OCI-M2 (cell line): ENCODE results near the gene ENOX1.

Experiments used
- DNase-seq: peaks from one replicate; lab custom pipeline; 2025; ENCODE audit not compliant: unreplicated experiment; lab: John Stamatoyannopoulos, UW

Gene ENOX1

DNA sequence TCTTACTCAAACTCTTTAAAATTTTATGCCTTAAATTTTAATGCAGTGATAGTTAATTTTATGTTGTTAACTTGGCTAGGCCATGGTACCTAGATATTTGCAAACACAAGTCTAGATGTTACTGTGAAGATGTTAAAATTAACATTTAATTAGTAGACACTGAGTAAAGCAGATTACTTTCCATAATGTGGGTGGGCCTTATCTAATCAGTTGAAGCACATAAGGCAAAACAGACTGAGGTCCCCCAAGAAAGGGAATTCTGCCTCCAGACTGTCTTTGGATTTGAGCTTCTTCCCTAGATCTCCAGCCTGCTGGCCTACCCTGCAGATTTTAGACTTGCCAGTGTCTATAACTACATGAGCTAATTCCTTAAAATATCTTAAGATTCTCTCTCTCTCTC lies 294.0 kb downstream of the ENOX1 start:
- no peak for DNase-seq

DNA sequence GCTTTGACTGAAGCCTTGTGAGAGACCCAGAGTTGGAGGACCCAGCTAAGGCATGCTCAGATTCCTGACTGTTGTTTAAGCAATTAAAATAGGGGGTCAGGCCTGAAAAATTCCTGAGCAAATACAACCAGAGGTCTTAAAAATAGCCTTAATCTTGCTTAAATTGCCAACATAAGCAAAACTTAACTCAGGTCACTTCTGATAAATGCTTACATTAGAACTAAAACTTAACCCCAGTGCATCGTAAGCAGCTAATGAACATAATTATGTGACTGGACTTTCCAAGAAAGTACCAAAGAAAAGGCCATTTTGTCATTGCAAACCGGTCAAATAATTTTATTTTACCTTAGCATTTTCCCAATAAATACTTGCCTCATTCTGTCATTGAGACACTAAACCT lies 294.5 kb downstream of the ENOX1 start:
- DNase-seq, result no peak

DNA sequence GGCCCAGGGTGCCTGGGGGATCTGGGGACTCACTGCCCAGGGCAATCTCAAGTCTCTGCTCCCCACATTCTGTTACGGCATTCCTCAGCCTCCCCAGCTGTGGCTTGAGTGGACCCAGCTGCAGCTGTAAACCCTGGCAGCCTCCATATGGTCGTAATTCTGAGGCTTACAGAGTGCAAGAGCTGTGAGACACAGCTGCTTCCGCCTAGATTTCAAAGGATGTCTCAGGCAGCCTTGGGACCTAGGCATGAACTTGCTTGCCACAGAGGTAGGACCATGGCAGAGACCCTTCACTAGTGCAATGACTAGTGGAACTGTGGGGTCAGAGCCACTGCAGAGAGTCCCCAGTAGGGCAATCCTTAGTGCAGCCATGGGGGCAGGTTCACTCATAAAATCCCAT lies 297.5 kb downstream of the ENOX1 start:
- DNase-seq, result no peak

DNA sequence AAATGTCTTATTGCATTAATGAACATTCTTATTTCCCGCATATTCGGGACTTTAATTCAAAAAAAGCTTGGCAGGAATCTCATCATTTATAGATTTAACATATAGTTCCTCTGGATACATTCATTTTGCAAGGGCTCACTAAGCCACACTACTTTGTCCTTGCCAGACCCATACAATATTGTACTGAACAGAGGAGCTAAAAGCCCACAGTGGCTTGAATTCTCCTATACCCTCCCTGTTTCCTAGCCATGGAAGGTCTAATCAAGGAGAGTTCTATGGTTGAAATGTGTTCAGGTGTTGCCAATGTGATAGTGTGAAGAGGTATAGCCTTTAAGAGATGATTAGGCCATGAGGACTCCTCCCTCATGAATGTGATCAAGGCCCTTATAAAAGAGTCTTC lies 298.9 kb downstream of the ENOX1 start:
- no peak for DNase-seq

DNA sequence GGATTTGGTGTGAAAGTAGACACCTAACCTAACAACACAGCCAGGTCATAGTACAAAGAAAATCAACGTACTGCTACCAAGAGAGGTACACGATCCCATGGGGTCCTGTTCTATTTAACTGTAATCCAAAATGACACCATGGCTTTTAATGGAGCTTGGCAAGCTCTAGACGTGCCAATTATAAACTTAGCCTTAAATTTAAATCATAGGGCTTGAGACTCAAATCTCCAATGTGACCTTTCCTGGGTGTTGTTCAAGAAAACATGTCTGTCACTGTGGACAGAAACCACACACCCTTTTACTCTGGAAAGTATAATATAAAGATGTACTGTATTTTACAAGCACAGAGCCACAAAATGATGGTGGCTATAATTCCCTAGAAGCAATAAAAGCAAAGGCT lies 299.3 kb downstream of the ENOX1 start:
- no peak for DNase-seq

DNA sequence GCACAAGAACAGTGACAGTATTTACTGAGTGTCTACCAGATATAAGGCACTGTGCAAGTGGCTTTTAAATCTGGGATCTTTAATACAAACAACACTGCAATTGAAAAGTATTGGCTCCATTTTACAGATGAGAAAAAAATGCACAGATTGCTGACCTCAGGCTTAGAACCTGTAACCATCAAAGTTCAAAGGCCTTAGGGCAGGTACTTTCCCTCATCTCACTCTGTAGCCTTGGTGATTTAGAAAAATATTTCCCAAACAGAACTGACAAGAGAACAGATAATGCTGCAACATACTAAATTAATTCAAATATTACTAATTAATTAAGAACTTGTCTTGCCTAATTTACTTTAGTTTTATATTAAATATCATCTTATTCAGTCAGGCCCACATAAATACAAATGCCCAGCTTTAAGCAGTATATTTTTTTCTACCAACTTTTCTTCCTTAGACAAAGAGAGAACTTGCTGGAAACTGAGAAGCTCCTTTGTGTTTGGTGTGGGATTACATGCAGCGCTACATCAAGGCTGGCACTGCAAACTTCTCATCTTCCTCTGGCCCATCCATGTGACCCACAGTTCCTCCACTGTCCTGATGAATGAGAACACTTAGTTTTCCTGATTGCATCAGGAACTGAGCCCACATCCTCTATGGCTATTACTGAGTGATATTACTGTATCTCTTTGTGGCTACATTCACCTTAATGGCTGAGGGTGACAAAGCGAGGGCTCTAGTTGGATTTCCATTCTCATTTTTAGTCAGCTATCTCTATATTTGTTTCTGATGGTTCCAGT lies 302.1 kb downstream of the ENOX1 start:
- no peak for DNase-seq

DNA sequence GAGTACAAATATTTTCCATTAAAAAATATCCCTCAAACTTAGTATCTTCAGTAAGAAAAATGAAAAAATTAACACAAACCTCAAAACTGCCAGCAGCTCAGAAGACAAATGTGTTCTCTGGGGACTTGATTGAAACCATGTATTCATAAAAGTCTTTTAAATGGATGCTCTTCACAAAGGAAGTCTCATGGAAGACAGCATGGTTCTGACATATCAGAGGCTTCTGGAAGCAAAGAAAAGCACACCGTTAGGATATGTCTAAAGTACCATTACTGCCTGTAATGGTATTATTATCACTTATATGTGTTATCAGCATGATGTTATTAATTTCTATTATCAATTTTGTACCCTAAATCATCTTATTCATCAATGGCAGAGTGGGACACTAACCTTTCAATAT lies 302.8 kb downstream of the ENOX1 start:
- no peak for DNase-seq

DNA sequence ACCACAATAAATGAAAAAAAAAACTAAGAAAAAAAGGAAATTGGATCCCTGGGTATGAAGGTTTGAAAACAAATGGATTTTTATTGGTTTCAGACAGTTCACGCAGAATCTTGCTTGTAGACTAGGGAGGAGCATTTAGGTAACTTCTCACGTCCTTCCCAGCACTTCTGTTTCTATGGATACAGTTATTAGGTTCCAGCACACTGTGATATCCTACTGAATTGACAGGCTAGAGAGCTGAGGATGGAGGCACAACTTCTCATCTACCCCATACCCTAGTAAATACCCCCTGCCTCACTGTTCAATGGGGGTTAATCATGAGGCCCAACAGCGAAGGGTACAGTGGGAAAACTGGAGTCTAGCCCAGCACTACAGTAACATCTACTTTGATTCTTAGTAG lies 304.1 kb downstream of the ENOX1 start:
- DNase-seq, result no peak

DNA sequence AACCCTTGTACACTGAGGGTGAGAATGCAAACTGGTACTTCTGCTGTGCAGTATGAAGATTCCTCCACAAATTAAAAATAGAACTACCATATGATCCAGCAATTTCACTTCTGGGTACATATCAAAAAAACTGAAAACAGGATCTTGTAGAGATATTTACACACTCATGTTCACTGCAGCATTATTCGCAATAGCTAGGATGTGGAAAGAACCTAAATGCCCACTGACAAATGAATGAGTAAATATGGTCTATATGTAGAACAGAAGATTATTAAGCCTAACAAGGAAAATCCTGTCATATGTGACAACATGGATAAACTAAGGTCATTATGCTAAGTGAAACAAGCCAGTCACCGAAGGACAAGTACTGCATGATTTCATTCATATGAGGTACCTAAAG lies 304.7 kb downstream of the ENOX1 start:
- no peak for DNase-seq

DNA sequence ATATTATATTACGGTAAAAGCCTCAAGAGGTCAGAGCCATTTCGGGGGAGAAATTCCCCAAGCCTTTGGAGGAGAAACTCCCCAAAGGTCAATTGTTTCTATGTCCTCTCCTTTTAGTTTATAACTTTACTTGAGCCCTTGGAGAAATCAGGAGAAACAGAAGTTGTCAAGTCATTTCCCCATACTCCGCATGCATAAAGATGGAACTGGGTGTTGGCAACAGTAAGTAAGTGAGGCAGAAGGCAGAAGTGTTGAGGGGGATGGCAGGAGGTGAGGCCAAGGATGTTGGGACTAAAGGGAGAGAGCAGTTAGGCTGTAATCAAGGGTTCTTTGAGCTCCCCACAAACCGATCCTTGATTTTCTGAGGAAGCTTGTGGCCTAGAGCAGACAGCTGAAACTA lies 307.9 kb downstream of the ENOX1 start:
- no peak for DNase-seq

DNA sequence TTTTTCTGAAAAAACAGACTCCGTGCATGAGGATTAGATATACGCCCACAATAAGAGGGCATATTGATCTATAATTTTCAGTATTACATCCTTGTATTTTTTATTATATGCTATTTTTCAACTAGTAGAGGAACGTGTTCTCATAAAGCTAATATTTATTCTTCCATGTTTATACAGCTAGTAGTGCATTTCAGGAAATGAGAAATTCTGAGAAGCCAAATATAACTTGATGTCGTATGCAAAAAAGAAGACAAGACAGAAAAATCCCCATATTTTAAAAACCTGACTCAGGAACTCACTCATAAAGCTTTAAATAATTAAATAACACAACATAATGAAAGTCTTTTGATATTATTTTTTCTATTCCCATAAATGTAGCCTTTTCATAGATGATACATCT lies 308.6 kb downstream of the ENOX1 start:
- DNase-seq, result no peak

DNA sequence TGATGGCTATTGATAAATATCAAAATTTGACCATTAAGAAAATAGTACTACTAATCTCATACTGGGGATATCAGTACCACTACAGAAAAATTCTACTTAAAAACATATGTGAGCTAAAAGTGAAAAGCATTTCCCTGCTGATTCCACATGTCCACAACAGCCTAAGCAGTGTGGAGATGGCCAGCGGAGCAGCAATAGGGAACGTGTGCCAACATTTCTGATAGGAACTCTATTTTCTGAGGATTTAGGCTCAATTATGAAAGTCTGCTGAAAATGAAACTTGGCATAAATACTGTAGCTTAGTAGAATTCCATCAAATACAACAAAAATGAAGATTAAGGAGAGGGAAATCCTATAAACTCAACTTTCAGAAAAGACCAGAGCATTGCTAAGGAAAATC lies 311.6 kb downstream of the ENOX1 start:
- no peak for DNase-seq

DNA sequence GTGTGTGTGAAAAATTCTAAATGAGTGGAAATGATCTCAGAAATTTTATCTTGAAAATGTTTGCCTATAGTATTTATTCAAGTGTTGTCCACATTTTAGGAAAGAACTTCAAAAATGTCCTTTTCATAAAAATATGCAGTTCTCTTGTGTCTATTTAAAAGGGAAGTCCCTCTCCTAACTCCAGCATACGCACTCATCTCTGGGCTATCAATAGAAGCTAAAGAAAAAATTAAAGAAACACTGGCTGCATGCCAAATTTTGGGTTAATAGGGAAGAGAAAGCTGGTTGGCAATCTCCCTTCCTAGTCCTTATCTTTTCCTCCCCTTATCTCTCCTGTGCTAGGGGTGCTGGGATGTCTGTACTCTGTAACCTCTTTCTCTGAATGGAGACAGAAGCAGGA lies 313.3 kb downstream of the ENOX1 start:
- DNase-seq, result no peak

DNA sequence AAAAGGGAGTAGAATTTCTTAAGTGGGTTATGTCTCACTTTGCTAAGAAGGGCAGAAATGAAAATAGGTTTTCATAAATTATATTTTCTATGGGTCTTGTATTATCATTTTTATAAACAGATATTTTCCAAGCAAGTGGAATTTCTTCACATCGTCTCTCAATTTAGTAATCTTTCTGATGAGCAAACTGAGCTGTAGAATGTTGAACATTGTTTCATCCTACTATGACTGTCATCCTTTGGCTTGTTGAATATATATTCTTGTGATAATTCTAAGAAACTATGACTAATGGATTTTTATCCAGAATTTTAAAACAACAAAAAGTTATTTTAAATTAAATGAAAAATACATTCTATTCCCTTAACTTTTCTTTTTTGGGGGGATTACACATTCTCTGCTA lies 313.8 kb downstream of the ENOX1 start:
- DNase-seq, result no peak

DNA sequence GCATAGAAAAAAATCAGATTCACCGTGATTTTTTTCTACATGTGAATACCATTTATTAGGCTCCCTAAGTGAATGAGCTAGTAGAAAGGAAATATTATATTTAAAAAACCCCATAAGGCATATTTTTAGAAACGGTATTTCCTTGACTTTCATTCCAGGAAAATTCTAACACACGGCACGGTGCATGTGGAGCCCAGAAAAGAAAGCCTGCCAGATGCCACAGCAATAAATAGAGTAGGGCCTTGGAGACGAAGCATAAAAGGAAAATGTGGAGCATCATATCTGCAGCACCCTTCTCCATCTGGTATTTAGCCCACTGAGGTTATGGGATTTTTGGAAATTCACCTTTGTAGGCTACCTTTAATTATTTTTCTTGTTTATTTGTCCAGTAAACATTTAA lies 314.4 kb downstream of the ENOX1 start:
- DNase-seq, result no peak

DNA sequence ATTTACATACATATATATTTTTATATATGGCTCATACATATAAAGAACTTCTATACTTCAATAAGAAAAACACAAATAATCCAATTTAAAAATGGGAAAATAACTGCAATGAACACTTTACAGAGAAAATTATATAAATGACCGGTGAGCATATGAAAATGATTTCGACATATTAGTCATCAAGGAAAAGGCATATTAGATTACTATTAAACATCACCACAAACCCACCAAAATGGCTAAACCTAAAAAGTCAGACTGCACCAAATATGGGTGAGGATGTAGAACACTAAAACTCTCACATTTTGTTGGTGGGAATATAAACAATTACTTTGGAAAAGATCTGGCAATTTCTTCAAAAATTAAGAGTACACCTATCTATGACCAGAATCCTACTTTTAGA lies 316.2 kb downstream of the ENOX1 start:
- no peak for DNase-seq

DNA sequence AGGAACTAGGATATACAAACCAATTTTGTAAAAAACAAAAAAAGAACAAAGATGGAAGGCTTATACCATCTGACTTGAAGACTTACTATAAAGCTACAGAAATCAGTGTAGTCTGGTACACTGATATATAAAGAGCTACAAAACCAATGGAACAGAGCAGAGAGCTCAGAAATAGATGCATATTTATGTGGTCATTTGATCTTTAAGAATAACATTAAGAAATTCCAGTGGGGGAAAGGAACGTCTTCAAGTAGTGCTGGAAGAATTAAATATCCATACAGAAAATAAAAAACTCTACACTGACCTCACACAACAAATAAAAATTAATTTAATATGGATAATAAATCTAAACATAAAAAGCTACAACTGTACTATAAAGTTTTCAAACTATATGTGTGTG lies 317.0 kb downstream of the ENOX1 start:
- no peak for DNase-seq

DNA sequence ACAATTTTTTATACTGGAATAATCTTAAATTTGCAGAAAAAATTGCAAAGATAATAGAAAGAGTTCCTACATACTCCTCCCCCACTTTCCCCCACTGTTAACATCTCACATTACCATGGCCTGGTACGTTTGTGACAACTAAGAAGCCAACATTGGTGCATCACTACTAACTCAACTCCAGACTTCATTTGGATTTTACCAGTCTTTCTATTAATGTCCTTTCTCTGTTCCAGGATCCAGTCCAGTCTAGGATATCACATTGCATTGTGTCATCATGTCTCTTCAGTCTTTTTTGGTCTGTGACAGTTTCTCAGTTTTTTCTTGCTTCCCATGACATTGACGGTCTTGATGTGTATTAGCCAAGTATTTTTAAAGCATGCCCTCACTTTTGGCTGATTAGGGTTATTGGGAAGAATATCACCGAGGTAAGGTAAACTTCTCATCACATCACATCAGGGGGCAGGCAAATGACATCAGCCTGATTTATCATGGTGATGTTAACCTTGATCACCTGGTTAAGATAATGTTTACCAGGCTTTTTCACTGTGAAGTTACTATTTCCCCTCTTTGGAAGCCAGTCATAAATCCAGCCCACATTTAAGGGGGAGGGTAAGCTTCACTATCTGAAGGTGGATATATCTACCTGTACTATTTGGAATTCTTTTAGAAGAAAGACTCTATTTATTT lies 322.1 kb downstream of the ENOX1 start:
- no peak for DNase-seq

DNA sequence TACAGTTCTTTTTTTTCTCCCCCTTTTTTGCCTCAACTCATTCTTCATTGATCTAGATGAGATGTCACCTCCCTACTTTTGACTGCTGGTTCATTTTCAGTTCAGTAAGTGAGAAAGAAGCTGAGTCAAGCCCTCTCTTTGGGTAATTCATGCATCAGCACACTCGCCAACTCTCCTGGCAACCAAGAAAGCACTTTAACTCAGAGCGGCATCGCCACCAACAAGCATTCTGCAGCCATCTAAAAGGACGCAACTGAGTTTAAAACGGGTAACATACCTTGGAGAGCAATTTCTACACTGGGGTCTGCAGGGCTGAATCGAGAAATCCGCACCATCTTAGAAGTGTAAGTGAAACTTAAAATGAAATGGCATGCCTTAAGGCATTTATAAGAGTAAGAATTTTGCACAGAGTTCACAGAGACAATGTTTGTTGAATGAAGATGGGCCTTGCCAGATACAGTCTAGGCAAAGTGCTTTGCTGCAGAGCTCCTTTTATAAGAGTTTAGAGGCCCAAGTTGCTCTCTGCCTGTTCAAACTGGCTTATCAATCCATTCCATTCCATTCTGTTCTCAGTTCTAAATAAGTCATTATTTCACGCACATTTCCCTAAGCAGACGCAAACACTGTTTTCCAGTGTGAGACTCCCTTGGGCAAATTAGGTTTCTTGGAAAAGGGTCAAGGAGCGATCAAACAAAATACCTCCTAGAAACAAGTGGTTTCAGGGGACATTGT lies 338.0 kb downstream of the ENOX1 start:
- no peak for DNase-seq

DNA sequence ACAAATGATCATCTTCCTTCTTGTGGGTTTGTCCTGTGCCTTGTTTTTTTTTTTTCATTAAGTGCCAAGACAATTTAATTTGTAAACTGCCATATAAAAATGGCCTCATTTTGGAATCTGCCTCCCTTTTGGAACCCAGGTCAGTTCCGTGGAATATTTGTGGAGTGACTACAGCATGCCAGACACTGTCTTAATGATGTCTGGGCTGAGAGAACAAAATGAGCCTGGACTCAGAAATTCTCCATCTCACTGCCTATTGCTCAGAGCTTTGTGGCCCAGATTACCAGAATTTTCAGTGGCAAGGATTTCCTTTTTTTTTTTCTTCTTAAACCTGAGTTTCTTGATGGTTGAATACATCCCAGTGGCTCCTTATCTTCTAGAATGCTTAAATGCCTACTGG lies 340.6 kb downstream of the ENOX1 start:
- DNase-seq, result no peak

DNA sequence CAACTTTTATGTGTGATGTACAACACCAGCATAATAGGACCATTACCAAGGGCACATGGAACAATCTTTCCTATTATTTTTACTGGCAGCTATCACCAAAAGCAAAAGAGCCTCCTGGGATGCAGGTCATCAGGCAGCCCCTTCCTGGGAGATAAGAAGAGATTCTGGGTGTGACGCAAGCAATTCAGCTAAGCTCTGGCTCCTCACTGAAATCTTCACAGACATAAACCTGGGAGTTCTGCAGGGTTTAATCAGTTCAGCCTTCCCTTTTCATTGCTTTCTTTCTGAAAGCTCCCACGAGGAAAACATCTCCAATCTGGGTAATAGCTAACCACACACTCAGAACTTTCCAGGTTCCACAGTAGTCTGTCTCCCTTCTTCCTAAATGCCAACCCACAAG lies 341.1 kb downstream of the ENOX1 start:
- no peak for DNase-seq

DNA sequence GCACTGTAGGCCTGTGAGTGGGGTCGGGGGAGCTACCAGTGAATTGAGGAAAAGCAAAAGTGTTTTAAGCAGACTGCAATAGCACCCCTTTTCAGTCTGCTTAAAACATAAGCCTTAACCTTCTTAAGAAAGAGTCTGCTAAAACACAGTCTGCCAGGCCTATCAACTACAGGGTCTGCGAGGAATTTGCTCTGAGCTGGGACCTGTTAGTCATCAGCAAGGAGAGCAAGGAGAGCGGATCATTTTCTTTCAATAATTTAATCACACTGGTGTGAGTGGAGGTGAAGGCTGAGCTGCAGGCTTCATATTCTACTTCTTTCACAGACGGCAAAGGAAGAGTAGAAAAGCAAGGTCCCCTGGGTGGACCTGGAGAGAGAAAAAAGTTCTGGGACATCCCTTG lies 342.7 kb downstream of the ENOX1 start:
- DNase-seq, result no peak
